Esophagus squamous epithelium (tissue), 5 donors: ENCODE results near the gene SLC16A7. TPM values are rescaled to one million over a fixed set of nuclear protein-coding genes. Genes with fewer than 3 reads are reported as not detected.
"Not testable (repeated sequence)": the region's sequence is repeated elsewhere in the genome, so short reads cannot be mapped to it uniquely, and the experiment has no call there.

ENCODE experiments used
- DNase-seq: peaks from one replicate; lab custom pipeline; 2025; lab: John Stamatoyannopoulos, UW
- H3K27ac ChIP-seq, 4 donors: fragments of 200-600 bp; sonication (generic); one replicate each; pipeline ENCODE4 v1.5.1; 2016 to 2019; ENCODE audit warnings: mild to moderate bottlenecking in 1 of 4
- H3K27me3 ChIP-seq, 4 donors: fragments of 200-600 bp; sonication (generic); 1 replicate in 3 of 4; 2 replicates in 1 of 4; pipeline versions ENCODE4 v1.5.1 to v1.6.0; 2017 to 2021; ENCODE audit warnings: antibody characterized with exemption in 1 of 4
- H3K36me3 ChIP-seq, 3 donors: fragments of 200-600 bp; sonication (generic); one replicate each; pipeline ENCODE4 v1.5.1; 2016 to 2019
- H3K4me1 ChIP-seq, 3 donors: fragments of 200-600 bp; sonication (generic); one replicate each; pipeline ENCODE4 v1.5.1; 2017 to 2019
- H3K4me3 ChIP-seq, 4 donors: fragments of 200-600 bp; sonication (generic); 1 replicate in 3 of 4; 2 replicates in 1 of 4; pipeline ENCODE4 v1.5.1; 2016 to 2019; ENCODE audit warnings: mild to moderate bottlenecking in 2 of 4, moderate library complexity in 1 of 4
- H3K9me3 ChIP-seq, 3 donors: fragments of 200-600 bp; sonication (generic); one replicate each; pipeline ENCODE4 v1.5.1; 2016 to 2019
- POLR2A ChIP-seq, 4 donors: fragments of 450-650 bp; IDR thresholded peaks; one replicate each; pipeline ENCODE4 v1.6.1; 2017; ENCODE audit warnings: antibody characterized with exemption in 4 of 4, mild to moderate bottlenecking in 4 of 4, moderate library complexity in 3 of 4
- WGBS, 2 donors: methylation state at CpG; one replicate each; pipeline ENCODE4 v1.1.5; 2018; 5-methylcytosine and 5-hydroxymethylcytosine counted together
- intact Hi-C: fragments of 100-400 bp; cut with DNase I; formaldehyde crosslinking; loops from one replicate; pipeline ENCODE4 v1.15.0; 2022
- total RNA-seq, 4 donors: library from RNA; depleted of rRNA; stranded (reverse); fragments of >200 nt; gene quantifications; one replicate each; pipeline ENCODE4 v1.1.0, GENCODE V29; 2016
- TF ChIP-seq, protein P1 (sequence below), 6 experiments: fragments of 450-650 bp in 4 of 6; fragments of 200-600 bp in 2 of 6; sonication (generic) in 2 of 6; IDR thresholded peaks; one replicate each; pipeline ENCODE4 v1.5.1; 2016 to 2019; ENCODE audit warnings: antibody characterized with exemption in 6 of 6, mild to moderate bottlenecking in 4 of 6, moderate library complexity in 4 of 6
- donor health status: DM: yes; HTN: yes; CAD: no.

SLC16A7 gene
- total RNA-seq, 4 donors from 2014 or later = 55.3 to 82.1 (median 72.9) TPM

- no peaks in the 10 kb centered on the region for H3K36me3 ChIP-seq
- H3K4me3 ChIP-seq = no peak overlapping the region
- no peaks in the 10 kb centered on the region for H3K27me3 ChIP-seq
- intact Hi-C loops = loop anchor here (5.0 kb wide), 1 partner anchor 97 kb away; no protein-coding TSS in a partner anchor
- no peak for TF ChIP-seq POLR2A (IDR thresholded peaks at IDR 0.05)
- TF ChIP-seq, protein P1, sequence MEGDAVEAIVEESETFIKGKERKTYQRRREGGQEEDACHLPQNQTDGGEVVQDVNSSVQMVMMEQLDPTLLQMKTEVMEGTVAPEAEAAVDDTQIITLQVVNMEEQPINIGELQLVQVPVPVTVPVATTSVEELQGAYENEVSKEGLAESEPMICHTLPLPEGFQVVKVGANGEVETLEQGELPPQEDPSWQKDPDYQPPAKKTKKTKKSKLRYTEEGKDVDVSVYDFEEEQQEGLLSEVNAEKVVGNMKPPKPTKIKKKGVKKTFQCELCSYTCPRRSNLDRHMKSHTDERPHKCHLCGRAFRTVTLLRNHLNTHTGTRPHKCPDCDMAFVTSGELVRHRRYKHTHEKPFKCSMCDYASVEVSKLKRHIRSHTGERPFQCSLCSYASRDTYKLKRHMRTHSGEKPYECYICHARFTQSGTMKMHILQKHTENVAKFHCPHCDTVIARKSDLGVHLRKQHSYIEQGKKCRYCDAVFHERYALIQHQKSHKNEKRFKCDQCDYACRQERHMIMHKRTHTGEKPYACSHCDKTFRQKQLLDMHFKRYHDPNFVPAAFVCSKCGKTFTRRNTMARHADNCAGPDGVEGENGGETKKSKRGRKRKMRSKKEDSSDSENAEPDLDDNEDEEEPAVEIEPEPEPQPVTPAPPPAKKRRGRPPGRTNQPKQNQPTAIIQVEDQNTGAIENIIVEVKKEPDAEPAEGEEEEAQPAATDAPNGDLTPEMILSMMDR (IDR thresholded peaks at IDR 0.05) = no peak
- DNase-seq = no peak
- H3K27ac ChIP-seq = peak overlapping the region in 2 of 4 donors; percentile 39 to 40
- no peaks in the 10 kb centered on the region for H3K9me3 ChIP-seq
- peaks cover 9 to 37% (median 12%) of the 10 kb centered on the region in 3 donors for H3K4me1 ChIP-seq
Measured at GRCh38 chr12:59600171-59600570, 4.3 kb downstream of the SLC16A7 start.

DNA sequence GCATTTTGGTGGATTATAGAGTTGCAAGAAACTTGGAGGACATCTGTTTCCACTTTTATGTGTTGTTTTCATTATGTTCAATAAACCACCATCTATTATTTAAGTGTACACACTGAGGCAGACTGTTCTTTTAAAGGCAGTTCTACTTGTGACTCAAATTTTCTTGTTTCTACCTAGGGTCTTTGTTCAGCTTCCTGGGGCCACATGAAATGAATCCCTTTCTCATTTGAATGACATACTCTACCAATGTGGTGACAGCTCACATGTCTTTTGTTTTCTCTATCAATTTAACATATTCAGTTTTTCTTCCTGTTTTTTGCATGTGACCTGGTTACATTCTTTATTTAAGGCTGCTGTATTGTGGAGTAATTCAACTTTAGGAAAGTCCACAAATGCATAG is 7.9 kb downstream of the SLC16A7 start:
- intact Hi-C loops = loop anchor here (5.0 kb wide), 1 partner anchor 94 kb away; no protein-coding TSS in a partner anchor
- no peaks in the 10 kb centered on the region for H3K9me3 ChIP-seq
- H3K36me3 ChIP-seq = no peaks in the 10 kb centered on the region
- H3K27me3 ChIP-seq = no peaks in the 10 kb centered on the region
- DNase-seq = no peak
- no peak overlapping the region for H3K4me3 ChIP-seq
- H3K4me1 ChIP-seq = peaks cover 0 to 21% (median 9%) of the 10 kb centered on the region in 3 donors
- H3K27ac ChIP-seq = no peak overlapping the region
- TF ChIP-seq, protein P1 (IDR thresholded peaks at IDR 0.05) = no peak
- no peak for TF ChIP-seq POLR2A (IDR thresholded peaks at IDR 0.05)

- Histone ChIP-seq H3K9me3 (peaks cover 0 to 27% (median 6%) of the 10 kb centered on the region in 3 donors), H3K36me3 (peaks cover 0 to 27% (median 5%) of the 10 kb centered on the region in 3 donors)
- intact Hi-C loops, DNase-seq, H3K4me3 ChIP-seq, H3K27ac ChIP-seq, H3K4me1 ChIP-seq, H3K27me3 ChIP-seq: not testable (repeated sequence)
- 83 to 94% methylated on average over 4 of the region's 4 CpGs for WGBS, 2 donors
Measured at GRCh38 chr12:59612823-59613434, 17.1 kb downstream of the SLC16A7 start.

DNA sequence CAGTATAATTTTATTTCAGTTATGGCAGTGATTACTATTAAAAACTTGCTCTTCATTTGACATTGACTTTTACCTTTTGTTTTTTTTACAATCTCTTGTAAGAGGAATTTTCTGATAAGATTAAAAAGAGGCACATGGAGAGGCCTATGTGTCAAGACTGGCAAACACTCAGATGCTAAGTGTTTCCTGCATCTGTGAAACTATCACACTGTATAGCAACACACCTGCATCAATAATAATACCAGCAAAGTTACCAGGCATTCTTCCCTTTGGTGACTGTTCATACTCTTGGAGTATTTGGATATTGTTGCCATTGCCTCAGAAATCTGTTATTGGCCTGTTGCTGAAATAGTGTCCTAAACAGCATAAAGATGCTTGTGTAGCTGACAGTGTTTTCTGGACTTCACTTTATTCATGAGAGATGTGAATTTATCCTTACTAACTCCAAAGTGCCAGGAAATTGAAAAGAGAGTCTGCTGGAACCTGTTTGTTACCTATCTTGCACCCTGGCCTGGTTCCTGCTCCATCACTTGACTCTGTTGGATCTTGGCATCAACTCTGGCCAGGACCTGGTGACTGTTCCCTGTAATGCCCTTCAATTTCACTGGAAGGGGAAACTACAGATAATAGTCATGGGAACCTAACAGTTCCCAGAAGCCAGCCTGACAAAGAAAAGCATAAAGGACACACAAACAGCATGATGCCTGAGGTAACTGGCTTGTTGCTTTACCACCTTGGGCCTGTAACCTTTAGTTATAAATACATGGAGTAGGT is 19.8 kb downstream of the SLC16A7 start:
- DNase-seq = no peak
- Histone ChIP-seq H3K27me3 (no peaks in the 10 kb centered on the region), H3K4me3 (no peak overlapping the region), H3K4me1 (peaks cover 0 to 15% (median 0%) of the 10 kb centered on the region in 3 donors), H3K36me3 (peaks cover 0 to 27% (median 5%) of the 10 kb centered on the region in 3 donors), H3K27ac (no peak overlapping the region), H3K9me3 (peaks cover 0 to 26% (median 6%) of the 10 kb centered on the region in 3 donors)
- TF ChIP-seq, protein P1 (IDR thresholded peaks at IDR 0.05) = no peak
- TF ChIP-seq POLR2A (IDR thresholded peaks at IDR 0.05) = no peak
- intact Hi-C loops = no loop called here

DNA sequence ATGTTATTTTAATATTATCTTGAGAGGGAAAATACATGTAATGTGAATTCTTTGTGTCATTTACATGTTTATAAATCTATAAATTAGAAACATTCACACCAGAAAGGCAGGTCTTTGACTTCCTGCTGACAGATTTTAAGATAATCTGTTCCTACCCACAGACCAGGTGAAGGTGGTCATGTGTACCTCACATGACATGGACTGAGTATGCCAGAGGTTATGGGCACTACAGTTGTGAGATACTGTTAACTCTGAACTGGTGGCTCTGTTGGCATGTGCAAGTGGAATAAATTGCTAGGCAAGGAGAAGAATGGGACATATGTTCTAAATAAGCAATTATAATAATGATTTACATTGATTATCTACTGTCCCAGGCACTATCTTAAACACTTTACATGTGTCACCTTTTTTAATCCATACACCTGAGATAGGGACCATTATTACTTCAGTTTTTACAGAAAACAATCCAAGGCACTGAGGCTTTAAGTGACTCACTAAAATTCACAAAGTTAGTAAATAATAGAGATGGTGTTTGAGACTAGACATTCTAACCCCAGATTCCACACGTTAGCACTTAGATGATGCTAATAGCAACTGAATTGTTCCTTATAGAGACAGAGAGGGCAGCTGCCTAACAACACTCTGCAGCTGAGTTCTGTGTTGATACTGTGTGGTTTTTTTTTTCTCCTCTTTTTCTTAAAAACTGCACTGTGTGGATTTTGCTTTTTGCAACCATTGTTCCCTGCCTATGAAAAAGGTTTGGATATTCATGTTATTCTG is 23.8 kb downstream of the SLC16A7 start:
- no peak overlapping the region for H3K4me3 ChIP-seq
- intact Hi-C loops = no loop called here
- no peaks in the 10 kb centered on the region for H3K27me3 ChIP-seq
- peaks cover 0 to 24% (median 0%) of the 10 kb centered on the region in 3 donors for H3K4me1 ChIP-seq
- H3K36me3 ChIP-seq = no peaks in the 10 kb centered on the region
- TF ChIP-seq, protein P1 (IDR thresholded peaks at IDR 0.05) = no peak
- no peak for TF ChIP-seq POLR2A (IDR thresholded peaks at IDR 0.05)
- H3K9me3 ChIP-seq = no peaks in the 10 kb centered on the region
- WGBS, 2 donors = 52 to 65% methylated on average over 1 of the region's 1 CpG
- no peak for DNase-seq
- H3K27ac ChIP-seq = no peak overlapping the region
